Endodermal cell (in vitro differentiated cells): ENCODE data around the gene CBFA2T2. TPM values are rescaled to one million over a fixed set of nuclear protein-coding genes. Genes with fewer than 3 reads are reported as not detected.
A peak's percentile ranks its signal among the peaks of the same experiment; 100 is the strongest.

Source experiments
- DNase-seq: peaks from one replicate; pipeline ENCODE4 v3.0.0-alpha.2; 2017
- H3K27ac ChIP-seq: 2 replicates; pipeline ENCODE4 v1.5.1; 2013; ENCODE audit warnings: mild to moderate bottlenecking, low read depth, low read length, moderate library complexity
- H3K27me3 ChIP-seq: 2 replicates; pipeline ENCODE4 v1.6.1; 2013; ENCODE audit warnings: mild to moderate bottlenecking, low read length, moderate library complexity; ENCODE audit not compliant: insufficient read depth, control insufficient read depth, poor library complexity, severe bottlenecking
- H3K36me3 ChIP-seq: 2 replicates; pipeline ENCODE4 v1.7.0; 2013; ENCODE audit warnings: mild to moderate bottlenecking, low read length, moderate library complexity; ENCODE audit not compliant: control insufficient read depth, insufficient read depth
- H3K4me1 ChIP-seq: one replicate; pipeline ENCODE4 v1.7.0; 2013; ENCODE audit warnings: low read length; ENCODE audit not compliant: control insufficient read depth, insufficient read depth
- H3K4me3 ChIP-seq: 2 replicates; pipeline ENCODE4 v1.5.1; 2013; ENCODE audit warnings: mild to moderate bottlenecking, low read length, moderate library complexity
- H3K9ac ChIP-seq: 2 replicates; pipeline ENCODE4 v1.6.1; 2013; ENCODE audit warnings: mild to moderate bottlenecking, low read length, moderate library complexity; ENCODE audit not compliant: poor library complexity, severe bottlenecking; ENCODE audit errors: extremely low read depth
- H3K9me3 ChIP-seq: 2 replicates; pipeline ENCODE4 v1.6.1; 2013; ENCODE audit warnings: mild to moderate bottlenecking, low read length, moderate library complexity; ENCODE audit not compliant: control insufficient read depth
- H3K27ac Mint-ChIP-seq: 2 replicates; pipeline ENCODE4 v1.8.0; 2020; ENCODE audit warnings: mixed read lengths
- H3K27me3 Mint-ChIP-seq: 2 replicates; pipeline ENCODE4 v1.8.0; 2021; ENCODE audit warnings: mild to moderate bottlenecking, mixed read lengths; ENCODE audit not compliant: insufficient read depth
- H3K36me3 Mint-ChIP-seq: 2 replicates; pipeline ENCODE4 v1.8.0; 2020; ENCODE audit warnings: low read depth, mixed read lengths
- H3K4me1 Mint-ChIP-seq: 2 replicates; pipeline ENCODE4 v1.8.0; 2020; ENCODE audit warnings: mixed read lengths
- H3K4me3 Mint-ChIP-seq: 2 replicates; pipeline ENCODE4 v1.8.0; 2020; ENCODE audit warnings: mild to moderate bottlenecking, moderate library complexity, mixed read lengths
- H3K9me3 Mint-ChIP-seq: 2 replicates; pipeline ENCODE4 v1.8.0; 2020; ENCODE audit warnings: mild to moderate bottlenecking, mixed read lengths
- CTCF ChIP-seq: fragments of 200-600 bp; sonication (generic); conservative IDR thresholded peaks from 2 replicates; pipeline ENCODE4 v1.5.0; 2021; ENCODE audit warnings: antibody characterized with exemption, mild to moderate bottlenecking
- WGBS, 2 experiments: methylation state at CpG; one replicate each; pipeline versions ENCODE4 v1.1.5 to v1.1.7; 2013; ENCODE audit warnings: missing lambda C conversion rate in 2 of 2, mixed read lengths in 1 of 2; ENCODE audit not compliant: insufficient coverage in 1 of 2, insufficient read length in 1 of 2; 5-methylcytosine and 5-hydroxymethylcytosine counted together
- total RNA-seq, 2 donors: library from RNA; stranded (reverse); fragmentation: NEBNext Ultra II Directional in 1 of 2; extraction: Animal tissue kit (Norgen Biotek cat#: 25700) in 1 of 2; gene quantifications; 2 replicates in 1 of 2; 3 replicates in 1 of 2; pipeline ENCODE4 v1.2.1, GENCODE V29; 2021

Gene CBFA2T2
- total RNA-seq, 2 donors from 2014 or later = 26.8 to 32.7 TPM

GRCh38 chr20:33674294-33675135 lies 184.6 kb downstream of the CBFA2T2 start, which contains the start of gene NECAB3:
NECAB3 (minus strand) TSS chr20:33674428; CDS start chr20:33674352, 76 bp downstream.
- peak within 1 kb of the TSS; percentile 93 for H3K4me3 Mint-ChIP-seq
- H3K27me3 ChIP-seq = no peaks in the 10 kb centered on the region
- H3K4me3 ChIP-seq = peak within 1 kb of the TSS; percentile 87
- no peaks in the 10 kb centered on the region for H3K27me3 Mint-ChIP-seq
- peaks cover 27% of the 10 kb centered on the region for H3K36me3 ChIP-seq
- whole genome bisulfite sequencing, 2 experiments = 2 to 3% methylated on average over 8 to 73 of the region's 73 CpGs
- peaks cover 13% of the 10 kb centered on the region for H3K4me1 ChIP-seq
- H3K9ac ChIP-seq = peak within 1 kb of the TSS; percentile 70
- no peaks in the 10 kb centered on the region for H3K9me3 Mint-ChIP-seq
- peaks cover 58% of the 10 kb centered on the region for H3K36me3 Mint-ChIP-seq
- DNase-seq = peak; percentile 93
- peak; percentile 12 for TF ChIP-seq CTCF
- peaks cover 30% of the 10 kb centered on the region for H3K4me1 Mint-ChIP-seq
- no peaks in the 10 kb centered on the region for H3K9me3 ChIP-seq
- peak within 1 kb of the TSS; percentile 72 for H3K27ac ChIP-seq
- H3K27ac Mint-ChIP-seq = peak within 1 kb of the TSS; percentile 41

- Histone ChIP-seq H3K36me3 (peaks cover 29% of the 10 kb centered on the region), H3K9ac (no peak overlapping the region), H3K4me3 (peak overlapping the region; percentile 82), H3K27me3 (no peaks in the 10 kb centered on the region), H3K4me1 (peaks cover 13% of the 10 kb centered on the region), H3K9me3 (no peaks in the 10 kb centered on the region), H3K27ac (peak overlapping the region; percentile 72)
- Mint-ChIP-seq H3K4me1 (peaks cover 30% of the 10 kb centered on the region), H3K27ac (peak overlapping the region; percentile 20), H3K36me3 (peaks cover 53% of the 10 kb centered on the region), H3K9me3 (no peaks in the 10 kb centered on the region), H3K4me3 (peak overlapping the region; percentile 93), H3K27me3 (no peaks in the 10 kb centered on the region)
- TF ChIP-seq CTCF = no peak
- 51 to 60% methylated on average over 12 to 15 of the region's 16 CpGs for WGBS, 2 experiments
- no peak for DNase-seq
Observed at GRCh38 chr20:33675136-33675959, 185.5 kb downstream of the CBFA2T2 start.

- H3K4me3 Mint-ChIP-seq = no peak overlapping the region
Observed at GRCh38 chr20:33676121-33676520, 186.2 kb downstream of the CBFA2T2 start.

More at GRCh38 chr20:33676121-33676520, 186.2 kb downstream of the CBFA2T2 start:
- H3K36me3 Mint-ChIP-seq = peaks cover 46% of the 10 kb centered on the region
- 93 to 98% methylated on average over 7 to 11 of the region's 11 CpGs for WGBS, 2 experiments
- no peaks in the 10 kb centered on the region for H3K9me3 Mint-ChIP-seq
- no peak overlapping the region for H3K27ac Mint-ChIP-seq
- H3K4me1 ChIP-seq = peaks cover 13% of the 10 kb centered on the region
- H3K4me1 Mint-ChIP-seq = peaks cover 30% of the 10 kb centered on the region
- no peak overlapping the region for H3K4me3 ChIP-seq
- H3K9ac ChIP-seq = no peak overlapping the region
- no peaks in the 10 kb centered on the region for H3K9me3 ChIP-seq
- DNase-seq = no peak
- no peaks in the 10 kb centered on the region for H3K27me3 ChIP-seq
- H3K27ac ChIP-seq = no peak overlapping the region
- TF ChIP-seq CTCF = no peak
- peaks cover 27% of the 10 kb centered on the region for H3K36me3 ChIP-seq
- no peaks in the 10 kb centered on the region for H3K27me3 Mint-ChIP-seq
